MCF 10A (cell line): ENCODE data around the gene ARPP21. TPM values are rescaled to one million over a fixed set of nuclear protein-coding genes. Genes with fewer than 3 reads are reported as not detected.
"Not testable (repeated sequence)": the region's sequence is repeated elsewhere in the genome, so short reads cannot be mapped to it uniquely, and the experiment has no call there.

Experiments
- BruUV-seq: library from RNA; stranded (reverse); fragments of 400-500 nt; replicated peaks from 2 replicates; lab custom pipeline; 2021; lab: Mats Ljungman, UMichigan
- CTCF ChIA-PET: fragments of 300-600 bp; sonication (Branson Sonifier 250); formaldehyde crosslinking; extraction: SDS; loops from one replicate; lab custom pipeline; 2021; ENCODE audit warnings: antibody characterized with exemption, inconsistent platforms; lab: Yijun Ruan, JAX
- POLR2A ChIA-PET: fragments of 300-600, 350-650 bp; sonication (Branson Sonifier 250); formaldehyde crosslinking; extraction: SDS; loops from one replicate; lab custom pipeline; 2020; ENCODE audit warnings: antibody characterized with exemption, inconsistent platforms; lab: Yijun Ruan, JAX
- DNase-seq: peaks from one replicate; pipeline ENCODE4 v3.0.0-alpha.2; 2018; ENCODE audit not compliant: unreplicated experiment
- H3K27ac Mint-ChIP-seq: one replicate; pipeline ENCODE4 v1.8.0; 2022; ENCODE audit warnings: mild to moderate bottlenecking, low read depth, mixed read lengths; ENCODE audit not compliant: unreplicated experiment
- H3K27me3 Mint-ChIP-seq: one replicate; pipeline ENCODE4 v1.8.0; 2022; ENCODE audit warnings: mixed read lengths; ENCODE audit not compliant: insufficient read depth, unreplicated experiment
- H3K36me3 Mint-ChIP-seq: one replicate; pipeline ENCODE4 v1.8.0; 2022; ENCODE audit warnings: mild to moderate bottlenecking, moderate library complexity, mixed read lengths; ENCODE audit not compliant: insufficient read depth, unreplicated experiment
- H3K4me1 Mint-ChIP-seq: one replicate; pipeline ENCODE4 v1.8.0; 2022; ENCODE audit warnings: mixed read lengths; ENCODE audit not compliant: insufficient read depth, unreplicated experiment
- H3K4me3 Mint-ChIP-seq: one replicate; pipeline ENCODE4 v1.8.0; 2022; ENCODE audit warnings: mild to moderate bottlenecking, moderate library complexity, mixed read lengths; ENCODE audit not compliant: unreplicated experiment
- H3K9me3 Mint-ChIP-seq: one replicate; pipeline ENCODE4 v1.8.0; 2022; ENCODE audit warnings: mixed read lengths; ENCODE audit not compliant: unreplicated experiment
- CTCF ChIP-seq: fragments of 200-600 bp; IDR thresholded peaks from one replicate; pipeline ENCODE4 v1.8.0; 2022; ENCODE audit warnings: antibody characterized with exemption, mild to moderate bottlenecking; ENCODE audit not compliant: unreplicated experiment
- intact Hi-C: fragments of 100-400 bp; cut with micrococcal nuclease; formaldehyde crosslinking; loops from 2 replicates; pipeline ENCODE4 v1.14.1; 2022
- total RNA-seq: library from RNA; stranded (reverse); gene quantifications from 2 replicates; pipeline ENCODE4 v1.2.3, GENCODE V29; 2022

Gene ARPP21
- total RNA-seq, 1 experiment from 2014 or later, result not detected

- Mint-ChIP-seq H3K27me3 (peaks cover 41% of the 10 kb centered on the region), H3K4me1 (no peaks in the 10 kb centered on the region), H3K27ac (no peak overlapping the region), H3K4me3 (no peak overlapping the region), H3K36me3 (no peaks in the 10 kb centered on the region), H3K9me3 (no peaks in the 10 kb centered on the region)
- no peak for TF ChIP-seq CTCF
- DNase-seq, result no peak
- ChIA-PET CTCF (no interaction called here), POLR2A (no interaction called here)
- no TSS peak for BruUV-seq
- intact Hi-C loops, result no loop called here
Observed at GRCh38 chr3:35602395-35602936, 36.9 kb upstream of the ARPP21 start.

- Mint-ChIP-seq H3K27ac (no peak overlapping the region), H3K9me3 (no peaks in the 10 kb centered on the region), H3K4me1 (no peaks in the 10 kb centered on the region), H3K27me3 (peaks cover 14% of the 10 kb centered on the region), H3K4me3 (no peak overlapping the region), H3K36me3 (no peaks in the 10 kb centered on the region)
- peak; percentile 14 for DNase-seq
- ChIA-PET POLR2A (no interaction called here), CTCF (no interaction called here)
- no TSS peak for BruUV-seq
- intact Hi-C loops, result no loop called here
- no peak for TF ChIP-seq CTCF
Observed at GRCh38 chr3:35616346-35616745, 23.0 kb upstream of the ARPP21 start.

- TF ChIP-seq CTCF, result no peak
- no peaks in the 10 kb centered on the region for H3K36me3 Mint-ChIP-seq
- no peak overlapping the region for H3K4me3 Mint-ChIP-seq
- H3K4me1 Mint-ChIP-seq, result no peaks in the 10 kb centered on the region
- BruUV-seq, result no TSS peak
- intact Hi-C loops, result no loop called here
- DNase-seq, result no peak
- H3K27me3 Mint-ChIP-seq, result peaks cover 24% of the 10 kb centered on the region
- H3K9me3 Mint-ChIP-seq, result no peaks in the 10 kb centered on the region
- H3K27ac Mint-ChIP-seq, result no peak overlapping the region
- CTCF ChIA-PET, result no interaction called here
- POLR2A ChIA-PET, result no interaction called here
Observed at GRCh38 chr3:35617370-35617769, 22.0 kb upstream of the ARPP21 start.

GRCh38 chr3:35620238-35620637 lies 19.1 kb upstream of the ARPP21 start:
- H3K27ac Mint-ChIP-seq, POLR2A ChIA-PET, intact Hi-C loops, BruUV-seq, H3K4me1 Mint-ChIP-seq, H3K9me3 Mint-ChIP-seq, H3K36me3 Mint-ChIP-seq, DNase-seq, H3K4me3 Mint-ChIP-seq: not testable (repeated sequence)
- peaks cover 29% of the 10 kb centered on the region for H3K27me3 Mint-ChIP-seq
- CTCF ChIA-PET, result interaction anchor here (0.6 kb wide), 1 partner anchor 80 kb away, joined by 4 read pairs; no protein-coding TSS in a partner anchor
